Measurements from ENCODE around the gene CD247. TPM values are rescaled to one million over a fixed set of nuclear protein-coding genes. Genes with fewer than 3 reads are reported as not detected.

The CD247 gene
- total RNA-seq (2022; extraction: Qiagen RNA extraction; ENCODE audit: low read depth), result 0.19 to 0.38 TPM (median 0.29 TPM) in 3 of 5 replicates, not detected in the others

DNA sequence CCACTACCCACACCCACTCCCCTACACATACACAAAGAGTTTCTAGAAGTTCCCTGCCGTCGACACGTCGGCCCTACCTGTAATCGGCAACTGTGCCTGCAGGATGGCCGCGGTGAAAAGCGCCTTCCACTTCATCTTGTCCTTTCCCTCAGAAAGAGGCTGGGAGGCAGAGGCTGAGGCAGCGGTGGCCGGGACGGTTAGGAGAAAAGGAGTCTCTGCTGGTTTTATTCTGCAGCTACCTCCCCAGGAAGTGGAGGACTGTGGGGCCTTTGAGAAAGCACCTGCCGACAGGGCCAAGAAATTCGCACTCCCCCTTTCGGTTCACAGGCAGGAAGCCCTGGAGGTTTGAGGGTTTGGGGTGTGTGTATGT lies at the start of gene CD247:
Gene CD247 (minus strand): TSS at position 199 of the 370 bp plus-strand sequence. CDS start 64 bp downstream, at position 135.

DNA sequence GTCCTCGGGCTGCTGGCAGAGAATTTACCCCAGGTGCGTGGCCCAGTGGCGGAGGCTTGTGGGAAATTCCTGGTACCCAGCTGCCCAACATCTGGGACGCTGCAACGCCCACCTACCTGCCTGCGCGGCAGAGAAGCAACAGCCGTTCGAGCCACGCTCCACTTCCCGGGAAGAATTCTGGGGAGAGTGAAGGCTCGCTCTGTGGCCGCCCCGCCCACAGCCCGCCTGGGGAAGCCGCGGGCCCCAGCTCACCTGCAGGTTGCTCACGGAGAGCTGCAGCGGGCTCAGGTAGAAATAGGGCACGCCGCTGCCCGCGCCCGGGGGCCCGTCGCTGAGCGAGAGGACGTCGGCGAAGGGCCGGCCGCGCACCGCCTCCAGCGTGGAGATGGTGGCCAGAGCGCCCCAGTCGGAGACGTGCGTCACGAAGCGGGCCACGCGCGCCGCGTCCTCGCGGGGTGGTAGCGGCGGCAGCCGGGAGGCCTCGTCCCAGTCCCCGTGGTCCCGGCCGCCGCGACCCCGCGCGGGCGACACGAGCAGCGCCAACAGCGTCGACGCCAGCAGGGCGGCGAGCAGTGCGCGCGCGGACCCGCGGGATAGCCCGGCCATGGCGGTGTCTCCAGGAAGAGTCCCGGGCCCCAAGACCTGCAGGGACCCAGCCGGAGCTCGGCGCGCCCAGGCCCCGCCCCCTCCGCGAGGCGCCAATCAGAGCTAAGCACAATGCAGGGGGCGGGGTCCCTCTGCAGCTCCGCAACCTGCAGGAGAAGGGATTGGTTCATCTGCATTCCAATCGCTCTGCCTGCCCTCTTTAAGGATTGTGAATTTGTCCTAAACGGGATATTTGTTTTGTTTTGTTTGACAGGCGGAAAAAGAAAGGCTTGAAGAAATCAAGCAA lies 35.1 kb upstream of the CD247 start, which contains the start of gene CREG1:
Gene CREG1 (minus strand): TSS at position 627 of the 892 bp plus-strand sequence.

Other genes starting within 250 kb of the CD247 start
- 74.8 to 97.3 TPM (median 92.2 TPM) in 5 replicates for gene CREG1, start 35.2 kb upstream of the CD247 start, total RNA-seq (2022; extraction: Qiagen RNA extraction; ENCODE audit: low read depth)
- gene RCSD1, start 111.7 kb upstream of the CD247 start, total RNA-seq (2022; extraction: Qiagen RNA extraction; ENCODE audit: low read depth), result 0.07 to 0.15 TPM (median 0.09 TPM) in 4 of 5 replicates, not detected in the other
- 106 to 122 TPM (median 116 TPM) in 5 replicates for gene MPZL1, start 203.5 kb upstream of the CD247 start, total RNA-seq (2022; extraction: Qiagen RNA extraction; ENCODE audit: low read depth)